Measurements from ENCODE around the gene TUFM.

The TUFM gene

DNA sequence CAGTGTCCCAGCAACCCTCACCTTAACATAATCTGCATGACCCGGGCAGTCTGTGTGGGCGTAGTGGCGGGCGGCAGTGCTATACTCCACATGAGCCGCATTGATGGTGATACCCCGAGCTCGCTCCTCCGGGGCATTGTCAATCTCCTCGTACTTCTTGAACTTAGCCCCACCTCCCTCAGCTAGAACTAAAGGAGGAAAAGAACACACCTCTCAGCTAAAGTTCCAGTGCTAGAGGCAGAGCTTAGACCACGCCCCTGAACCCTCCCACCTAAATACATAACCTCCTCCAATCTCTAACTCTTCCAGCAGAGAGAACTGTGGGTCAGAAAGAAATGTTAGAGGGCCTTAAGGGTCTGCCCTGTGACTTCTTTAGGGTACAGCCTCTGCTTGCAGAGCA lies 855 bp downstream of the TUFM start:
- peak in 1 of 2 donors; percentile 44 for DNase-seq (ENCODE audit: low read depth in 2 of 2)
- TF ChIP-seq, protein P1, sequence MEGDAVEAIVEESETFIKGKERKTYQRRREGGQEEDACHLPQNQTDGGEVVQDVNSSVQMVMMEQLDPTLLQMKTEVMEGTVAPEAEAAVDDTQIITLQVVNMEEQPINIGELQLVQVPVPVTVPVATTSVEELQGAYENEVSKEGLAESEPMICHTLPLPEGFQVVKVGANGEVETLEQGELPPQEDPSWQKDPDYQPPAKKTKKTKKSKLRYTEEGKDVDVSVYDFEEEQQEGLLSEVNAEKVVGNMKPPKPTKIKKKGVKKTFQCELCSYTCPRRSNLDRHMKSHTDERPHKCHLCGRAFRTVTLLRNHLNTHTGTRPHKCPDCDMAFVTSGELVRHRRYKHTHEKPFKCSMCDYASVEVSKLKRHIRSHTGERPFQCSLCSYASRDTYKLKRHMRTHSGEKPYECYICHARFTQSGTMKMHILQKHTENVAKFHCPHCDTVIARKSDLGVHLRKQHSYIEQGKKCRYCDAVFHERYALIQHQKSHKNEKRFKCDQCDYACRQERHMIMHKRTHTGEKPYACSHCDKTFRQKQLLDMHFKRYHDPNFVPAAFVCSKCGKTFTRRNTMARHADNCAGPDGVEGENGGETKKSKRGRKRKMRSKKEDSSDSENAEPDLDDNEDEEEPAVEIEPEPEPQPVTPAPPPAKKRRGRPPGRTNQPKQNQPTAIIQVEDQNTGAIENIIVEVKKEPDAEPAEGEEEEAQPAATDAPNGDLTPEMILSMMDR (IDR thresholded peaks at IDR 0.05; ENCODE audit: low read depth, low read length), result no peak
- peak overlapping the region; percentile 99 to 100 for H3K4me3 ChIP-seq (replicated peaks in 1 of 2; ENCODE audit: low read depth in 2 of 2, low read length in 2 of 2)

GRCh38 chr16:28844226-28844885 lies 1.8 kb downstream of the TUFM start:
- DNase-seq (ENCODE audit: low read depth in 2 of 2), result no peak
- no peak overlapping the region for H3K4me3 ChIP-seq (replicated peaks in 1 of 2; ENCODE audit: low read depth in 2 of 2, low read length in 2 of 2)
- TF ChIP-seq, protein P1 (IDR thresholded peaks at IDR 0.05; ENCODE audit: low read depth, low read length), result no peak

DNA sequence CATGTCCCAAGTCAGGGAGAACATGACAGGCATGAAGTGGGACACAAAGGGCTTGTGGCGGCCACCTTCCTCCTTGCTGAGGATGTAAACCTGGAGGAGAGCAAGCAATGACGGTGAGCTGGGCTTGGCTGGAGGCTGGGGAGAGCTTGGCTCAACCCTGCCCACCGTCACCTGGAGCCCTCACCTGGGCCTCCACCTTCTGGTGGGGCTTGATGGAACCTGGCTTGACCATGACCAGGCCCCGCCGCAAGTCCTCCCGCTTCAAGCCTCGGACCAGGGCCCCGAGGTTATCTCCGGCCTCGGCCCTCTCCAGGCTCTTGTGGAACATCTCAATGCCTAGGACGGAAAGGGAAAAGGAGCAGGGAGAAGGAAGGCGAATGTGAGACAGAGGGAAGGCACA lies 2.4 kb downstream of the TUFM start:
- no peak for DNase-seq (ENCODE audit: low read depth in 2 of 2)
- TF ChIP-seq, protein P1 (IDR thresholded peaks at IDR 0.05; ENCODE audit: low read depth, low read length), result no peak
- H3K4me3 ChIP-seq (replicated peaks in 1 of 2; ENCODE audit: low read depth in 2 of 2, low read length in 2 of 2), result no peak overlapping the region

- DNase-seq (ENCODE audit: low read depth in 2 of 2), result no peak
- no peak overlapping the region for H3K4me3 ChIP-seq (replicated peaks in 1 of 2; ENCODE audit: low read depth in 2 of 2, low read length in 2 of 2)
- TF ChIP-seq, protein P1 (IDR thresholded peaks at IDR 0.05; ENCODE audit: low read depth, low read length), result no peak
Measured at GRCh38 chr16:28842696-28843095, 3.5 kb downstream of the TUFM start.

GRCh38 chr16:28839899-28840298 lies 6.2 kb downstream of the TUFM start:
- no peak for DNase-seq (ENCODE audit: low read depth in 2 of 2)

GRCh38 chr16:28839004-28839639 lies 7.0 kb downstream of the TUFM start:
- TF ChIP-seq, protein P1 (IDR thresholded peaks at IDR 0.05; ENCODE audit: low read depth, low read length), result no peak
- no peak for DNase-seq (ENCODE audit: low read depth in 2 of 2)
- no peak overlapping the region for H3K4me3 ChIP-seq (replicated peaks in 1 of 2; ENCODE audit: low read depth in 2 of 2, low read length in 2 of 2)

More at GRCh38 chr16:28839899-28840298, 6.2 kb downstream of the TUFM start:
- TF ChIP-seq, protein P1 (IDR thresholded peaks at IDR 0.05; ENCODE audit: low read depth, low read length), result no peak
- H3K4me3 ChIP-seq (replicated peaks in 1 of 2; ENCODE audit: low read depth in 2 of 2, low read length in 2 of 2), result no peak overlapping the region

Measured in cardiac fibroblast (primary cell).